ENCODE results near the gene ITGA8. TPM values are rescaled to one million over a fixed set of nuclear protein-coding genes. Genes with fewer than 3 reads are reported as not detected.
A peak's percentile ranks its signal among the peaks of the same experiment; 100 is the strongest.

The ITGA8 gene
- total and polyA plus RNA-seq, 2 of the 13 experiments (the other 11 are each of a cell fraction or from before 2014, with no cell fraction given), result not detected

DNA sequence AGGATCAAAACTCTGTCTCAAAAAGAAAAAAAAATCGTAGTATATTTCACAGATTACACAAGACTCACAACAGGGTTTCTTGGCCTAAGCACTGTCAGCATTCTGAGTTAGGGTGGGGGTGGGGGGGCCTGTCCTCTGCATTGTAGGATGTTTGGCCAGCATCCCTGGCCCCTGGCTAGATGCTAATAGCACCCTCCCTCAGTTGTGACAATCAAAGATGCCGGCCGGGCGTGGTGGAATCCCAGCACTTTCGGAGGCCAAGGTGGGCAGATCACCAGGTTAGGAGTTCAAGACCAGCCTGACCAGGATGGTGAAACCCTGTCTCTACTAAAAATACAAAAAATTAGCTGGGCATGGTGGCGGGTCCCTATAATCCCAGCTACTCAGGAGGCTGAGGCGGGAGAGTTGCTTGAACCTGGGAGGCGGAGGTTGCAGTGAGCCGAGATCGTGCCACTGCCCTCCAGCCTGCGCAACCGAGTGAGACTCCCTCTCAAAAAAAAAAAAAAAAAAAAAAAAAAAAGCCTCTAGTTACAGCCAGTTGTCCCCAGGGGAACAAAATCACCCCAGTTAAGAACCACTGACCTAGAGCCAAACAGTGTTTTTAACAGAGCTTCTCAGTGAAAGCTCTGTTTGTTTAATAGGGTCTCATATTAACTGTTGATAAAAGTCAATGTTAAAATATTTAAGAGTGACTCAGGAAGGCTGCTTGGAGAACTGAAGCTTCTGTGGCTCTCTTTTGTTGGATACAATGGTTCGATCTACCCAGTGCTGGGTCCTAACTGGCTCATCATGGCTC, 187.6 kb downstream of the ITGA8 start (continued):
- TF ChIP-seq ZBTB40 (IDR thresholded peaks at IDR 0.05) (no peak), ZBTB40 (CRISPR knock-in tag; IDR thresholded peaks at IDR 0.05) (no peak)

GRCh38 chr10:15528859-15529239, 190.9 kb downstream of the ITGA8 start:
- no peak overlapping the region for H3K9ac ChIP-seq (ENCODE audit: insufficient read depth, low read depth, low read length)
- BruUV-seq (replicated peaks), result no TSS peak
- ChIA-PET CTCF (ENCODE audit: low intra/inter-chr PET ratio, low total read pairs) (no interaction called here), POLR2A (no interaction called here)
- WGBS (ENCODE audit: low lambda C conversion rate), result 3% methylated on average over 4 of the region's 4 CpGs
- intact Hi-C loops (cut with micrococcal nuclease; ENCODE audit: unreplicated experiment), result no loop called here
- no peak for ATAC-seq
- TF ChIP-seq RARA (CRISPR knock-in tag; IDR thresholded peaks at IDR 0.05) (no peak), HNRNPK (IDR thresholded peaks at IDR 0.05; ENCODE audit: low read depth, low read length, poor library complexity, severe bottlenecking) (peak; percentile 26)
- no peaks in the 10 kb centered on the region for H3K4me1 ChIP-seq (ENCODE audit: insufficient read depth, low read length)
- H2AFZ ChIP-seq (ENCODE audit: low read length), result no peak overlapping the region
- H3K27ac ChIP-seq (ENCODE audit: extremely low read length, insufficient read depth, low read length), result no peak overlapping the region
- DNase-seq (ENCODE audit: low spot score), result no peak
- H3K36me3 ChIP-seq (replicated peaks in 1 of 2; ENCODE audit: control insufficient read depth in 1 of 2, insufficient read depth in 2 of 2, low read length in 2 of 2), result no peaks in the 10 kb centered on the region
- H3K27me3 ChIP-seq (ENCODE audit: control insufficient read depth in 1 of 2, insufficient read depth in 2 of 2, low read length in 2 of 2), result peaks cover 0 to 11% of the 10 kb centered on the region in 2 experiments; a peak in 3 of 5 replicates
- no peaks in the 10 kb centered on the region for H4K20me1 ChIP-seq (ENCODE audit: insufficient read depth, low read length)
- H3K4me2 ChIP-seq (ENCODE audit: low read depth, low read length), result no peak overlapping the region
- H3K9me3 ChIP-seq (ENCODE audit: low read length), result no peaks in the 10 kb centered on the region
- FAIRE-seq, result no peak
- no peaks in the 10 kb centered on the region for H3K79me2 ChIP-seq (ENCODE audit: insufficient read depth, low read length)
- in situ Hi-C loops (cut with HindIII; ENCODE audit: extremely low pct_ligation_motif_present, low pct_unique_long_range_greater_than_20kb), result no loop called here
- H3K4me3 ChIP-seq (replicated peaks in 1 of 3; ENCODE audit: insufficient read depth in 1 of 3, low read depth in 2 of 3, low read length in 3 of 3), result no peak overlapping the region

All from HepG2 (cell line).